Neural progenitor cell (in vitro differentiated cells): Measurements from ENCODE around the gene ARMC9. TPM values are rescaled to one million over a fixed set of nuclear protein-coding genes. Genes with fewer than 3 reads are reported as not detected.

Source experiments
- DNase-seq: peaks from one replicate; pipeline ENCODE4 v3.0.0-alpha.2; 2016; ENCODE audit warnings: low spot score
- H2AFZ ChIP-seq: fragments of 200-600 bp; sonication (generic); replicated peaks from 2 replicates; pipeline ENCODE4 v1.6.1; 2016; ENCODE audit warnings: antibody characterized with exemption
- H3F3A ChIP-seq: fragments of 200-600 bp; sonication (generic); 2 replicates; pipeline ENCODE4 v1.6.1; 2016; ENCODE audit warnings: antibody characterized with exemption, low read depth
- H3K27ac ChIP-seq: fragments of 200-600 bp; sonication (generic); 2 replicates; pipeline ENCODE4 v1.5.1; 2016; ENCODE audit warnings: mild to moderate bottlenecking
- H3K27me3 ChIP-seq: fragments of 200-600 bp; sonication (generic); 2 replicates; pipeline ENCODE4 v1.6.1; 2016; ENCODE audit warnings: mild to moderate bottlenecking, moderate library complexity
- H3K36me3 ChIP-seq: fragments of 200-600 bp; sonication (generic); 2 replicates; pipeline ENCODE4 v1.5.1; 2016
- H3K4me1 ChIP-seq: fragments of 200-600 bp; sonication (generic); 2 replicates; pipeline ENCODE4 v1.6.1; 2016; ENCODE audit warnings: mixed run types
- H3K4me2 ChIP-seq: fragments of 200-600 bp; sonication (generic); 2 replicates; pipeline ENCODE4 v1.6.1; 2016
- H3K4me3 ChIP-seq: fragments of 200-600 bp; sonication (generic); 2 replicates; pipeline ENCODE4 v1.5.1; 2016
- H3K79me2 ChIP-seq: fragments of 200-600 bp; sonication (generic); 2 replicates; pipeline ENCODE4 v1.6.1; 2016; ENCODE audit warnings: low read depth
- H3K9ac ChIP-seq: fragments of 200-600 bp; sonication (generic); 2 replicates; pipeline ENCODE4 v1.6.1; 2016
- H3K9me3 ChIP-seq: fragments of 200-600 bp; sonication (generic); 2 replicates; pipeline ENCODE4 v1.5.1; 2016; ENCODE audit warnings: low read depth
- H4K20me1 ChIP-seq: fragments of 200-600 bp; sonication (generic); 2 replicates; pipeline ENCODE4 v1.6.1; 2016; ENCODE audit warnings: low read depth
- H3K27ac Mint-ChIP-seq: 3 replicates; pipeline ENCODE4 v1.8.0; 2021; ENCODE audit warnings: mixed read lengths
- H3K27me3 Mint-ChIP-seq: 2 replicates; pipeline ENCODE4 v1.8.0; 2022; ENCODE audit warnings: low read depth, mild to moderate bottlenecking, inconsistent platforms, moderate library complexity, mixed read lengths; ENCODE audit not compliant: insufficient read depth
- H3K36me3 Mint-ChIP-seq: 3 replicates; pipeline ENCODE4 v1.8.0; 2021; ENCODE audit warnings: mixed read lengths
- H3K4me1 Mint-ChIP-seq: 3 replicates; pipeline ENCODE4 v1.8.0; 2021; ENCODE audit warnings: mixed read lengths
- H3K4me3 Mint-ChIP-seq: 3 replicates; pipeline ENCODE4 v1.8.0; 2021; ENCODE audit warnings: mild to moderate bottlenecking, moderate library complexity, mixed read lengths
- H3K9me3 Mint-ChIP-seq: 3 replicates; pipeline ENCODE4 v1.8.0; 2020; ENCODE audit warnings: mixed read lengths
- CTCF ChIP-seq: fragments of 200-600 bp; sonication (generic); IDR thresholded peaks from 2 replicates; pipeline ENCODE4 v1.5.1; 2017; ENCODE audit warnings: antibody characterized with exemption, mild to moderate bottlenecking
- EZH2 ChIP-seq: fragments of 200-600 bp; sonication (generic); IDR thresholded peaks from 2 replicates; pipeline ENCODE4 v1.6.1; 2017; ENCODE audit warnings: antibody characterized with exemption, mild to moderate bottlenecking, moderate library complexity
- EZH2phosphoT487 ChIP-seq: fragments of 200-600 bp; sonication (generic); IDR thresholded peaks from 2 replicates; pipeline ENCODE4 v1.6.1; 2017; ENCODE audit warnings: antibody characterized with exemption
- total RNA-seq: library from RNA; depleted of rRNA; stranded (reverse); fragments of >200 nt; gene quantifications from 2 replicates; pipeline ENCODE4 v1.2.3, GENCODE V29; 2015; ENCODE audit warnings: low replicate concordance

Gene ARMC9
- total RNA-seq, 1 donor from 2014 or later, result 45.8 TPM

GRCh38 chr2:231181860-231182512, 16.4 kb upstream of the ARMC9 start:
- no peak for TF ChIP-seq EZH2phosphoT487
- TF ChIP-seq EZH2, result no peak
- no peak for TF ChIP-seq CTCF
- Histone ChIP-seq H3K79me2 (no peaks in the 10 kb centered on the region), H3F3A (peaks cover 26% of the 10 kb centered on the region), H3K9ac (no peak overlapping the region), H4K20me1 (no peaks in the 10 kb centered on the region), H3K27me3 (no peaks in the 10 kb centered on the region), H3K9me3 (no peaks in the 10 kb centered on the region), H3K4me1 (peaks cover 20% of the 10 kb centered on the region), H3K4me3 (no peak overlapping the region), H3K36me3 (no peaks in the 10 kb centered on the region), H2AFZ (peak overlapping the region; percentile 32), H3K27ac (no peak overlapping the region), H3K4me2 (no peak overlapping the region)
- no peaks in the 10 kb centered on the region for H3K9me3 Mint-ChIP-seq
- H3K36me3 Mint-ChIP-seq, result peaks cover 3% of the 10 kb centered on the region
- peaks cover 2% of the 10 kb centered on the region for H3K27me3 Mint-ChIP-seq
- no peak overlapping the region for H3K27ac Mint-ChIP-seq
- no peak overlapping the region for H3K4me3 Mint-ChIP-seq
- DNase-seq, result no peak
- peaks cover 21% of the 10 kb centered on the region for H3K4me1 Mint-ChIP-seq

DNA sequence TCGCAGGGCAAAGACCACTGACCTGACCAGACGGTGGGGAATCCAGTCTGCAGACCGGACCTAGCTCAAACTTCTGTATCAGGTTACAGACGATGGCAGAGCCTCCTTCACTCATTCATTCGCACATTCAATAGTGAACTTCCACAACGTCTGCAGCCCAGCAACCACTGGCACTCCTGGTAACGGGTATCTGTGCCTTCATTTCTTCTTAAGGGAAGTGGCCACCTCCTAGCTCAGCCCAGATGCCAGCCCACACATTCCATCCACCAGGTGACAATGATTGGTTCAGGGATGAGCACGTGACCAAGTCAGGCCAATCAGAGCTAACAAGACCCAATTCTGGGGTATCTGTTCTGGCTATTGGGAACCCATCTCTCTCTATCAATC, 15.9 kb upstream of the ARMC9 start:
- no peak for TF ChIP-seq EZH2
- no peak for TF ChIP-seq EZH2phosphoT487
- no peak for TF ChIP-seq CTCF
- no peak overlapping the region for H3K27ac Mint-ChIP-seq
- H2AFZ ChIP-seq, result peak overlapping the region; percentile 32

GRCh38 chr2:231183851-231184250, 14.6 kb upstream of the ARMC9 start:
- no peaks in the 10 kb centered on the region for H3K9me3 ChIP-seq
- H3F3A ChIP-seq, result peaks cover 17% of the 10 kb centered on the region
- Mint-ChIP-seq H3K9me3 (no peaks in the 10 kb centered on the region), H3K36me3 (no peaks in the 10 kb centered on the region), H3K4me1 (peaks cover 21% of the 10 kb centered on the region), H3K27ac (no peak overlapping the region), H3K4me3 (no peak overlapping the region), H3K27me3 (peaks cover 2% of the 10 kb centered on the region)
- H4K20me1 ChIP-seq, result no peaks in the 10 kb centered on the region
- peaks cover 20% of the 10 kb centered on the region for H3K4me1 ChIP-seq
- H3K9ac ChIP-seq, result no peak overlapping the region
- H3K79me2 ChIP-seq, result no peaks in the 10 kb centered on the region
- H3K36me3 ChIP-seq, result no peaks in the 10 kb centered on the region
- no peak overlapping the region for H2AFZ ChIP-seq
- no peak for DNase-seq
- H3K4me3 ChIP-seq, result no peak overlapping the region
- TF ChIP-seq EZH2 (no peak), CTCF (no peak), EZH2phosphoT487 (no peak)
- no peak overlapping the region for H3K27ac ChIP-seq
- no peak overlapping the region for H3K4me2 ChIP-seq
- H3K27me3 ChIP-seq, result no peaks in the 10 kb centered on the region

More for the DNA sequence above, 15.9 kb upstream of the ARMC9 start:
- peaks cover 2% of the 10 kb centered on the region for H3K27me3 Mint-ChIP-seq
- peaks cover 22% of the 10 kb centered on the region for H3F3A ChIP-seq
- H3K4me2 ChIP-seq, result no peak overlapping the region
- H3K4me3 Mint-ChIP-seq, result no peak overlapping the region
- H3K79me2 ChIP-seq, result no peaks in the 10 kb centered on the region
- no peak overlapping the region for H3K4me3 ChIP-seq
- DNase-seq, result no peak
- H3K36me3 Mint-ChIP-seq, result no peaks in the 10 kb centered on the region
- no peaks in the 10 kb centered on the region for H4K20me1 ChIP-seq
- H3K4me1 ChIP-seq, result peaks cover 20% of the 10 kb centered on the region
- H3K27me3 ChIP-seq, result no peaks in the 10 kb centered on the region
- H3K9ac ChIP-seq, result no peak overlapping the region
- H3K4me1 Mint-ChIP-seq, result peaks cover 21% of the 10 kb centered on the region
- no peaks in the 10 kb centered on the region for H3K36me3 ChIP-seq
- no peak overlapping the region for H3K27ac ChIP-seq
- no peaks in the 10 kb centered on the region for H3K9me3 ChIP-seq
- H3K9me3 Mint-ChIP-seq, result no peaks in the 10 kb centered on the region
